Esophagus (tissue), 2 donors: ENCODE measurements around the gene DEFB132. TPM values are rescaled to one million over a fixed set of nuclear protein-coding genes. Genes with fewer than 3 reads are reported as not detected.
"Not testable (repeated sequence)": the region's sequence is repeated elsewhere in the genome, so short reads cannot be mapped to it uniquely, and the experiment has no call there.

Experiments
- H3K27ac ChIP-seq, 2 donors: one replicate each; pipeline ENCODE4 v1.5.1; 2013; ENCODE audit warnings: low read depth in 2 of 2, mild to moderate bottlenecking in 2 of 2, inconsistent platforms in 1 of 2, low read length in 1 of 2, moderate library complexity in 1 of 2
- H3K27me3 ChIP-seq, 2 donors: one replicate each; pipeline ENCODE4 v1.6.1; 2013; ENCODE audit warnings: low read length in 2 of 2, control low read depth in 1 of 2, mild to moderate bottlenecking in 1 of 2; ENCODE audit not compliant: insufficient read depth in 2 of 2, control insufficient read depth in 1 of 2
- H3K36me3 ChIP-seq, 2 donors: one replicate each; pipeline ENCODE4 v1.6.1; 2013; ENCODE audit warnings: low read length in 1 of 2; ENCODE audit not compliant: control insufficient read depth in 2 of 2, insufficient read depth in 2 of 2
- H3K4me1 ChIP-seq, 2 donors: one replicate each; pipeline ENCODE4 v1.6.1; 2013; ENCODE audit warnings: low read length in 1 of 2; ENCODE audit not compliant: control insufficient read depth in 2 of 2, insufficient read depth in 2 of 2
- H3K4me3 ChIP-seq, 2 donors: one replicate each; pipeline ENCODE4 v1.5.1; 2013; ENCODE audit warnings: low read length in 2 of 2, mild to moderate bottlenecking in 2 of 2, low read depth in 1 of 2, moderate library complexity in 1 of 2
- H3K9me3 ChIP-seq, 2 donors: one replicate each; pipeline ENCODE4 v1.6.1; 2013; ENCODE audit warnings: mild to moderate bottlenecking in 2 of 2, low read depth in 1 of 2, low read length in 1 of 2, moderate library complexity in 1 of 2; ENCODE audit not compliant: control insufficient read depth in 2 of 2, insufficient read depth in 1 of 2
- WGBS, 2 donors: extraction: QIAGEN DNeasy Blood & Tissue Kit; methylation state at CpG; one replicate each; pipeline ENCODE4 v1.1.7; 2013; 5-methylcytosine and 5-hydroxymethylcytosine counted together
- polyA plus RNA-seq, 2 donors: library from polyadenylated mRNA; stranded (reverse); fragments of 200-250 nt; gene quantifications; one replicate each; pipeline ENCODE4 v1.2.3, GENCODE V29; 2013
- donor health status: healthy with polysubstance abuse.
- donor health status: Bipolar disorder and iron deficiency.

The DEFB132 gene
- polyA plus RNA-seq, 2 donors = not detected

DNA sequence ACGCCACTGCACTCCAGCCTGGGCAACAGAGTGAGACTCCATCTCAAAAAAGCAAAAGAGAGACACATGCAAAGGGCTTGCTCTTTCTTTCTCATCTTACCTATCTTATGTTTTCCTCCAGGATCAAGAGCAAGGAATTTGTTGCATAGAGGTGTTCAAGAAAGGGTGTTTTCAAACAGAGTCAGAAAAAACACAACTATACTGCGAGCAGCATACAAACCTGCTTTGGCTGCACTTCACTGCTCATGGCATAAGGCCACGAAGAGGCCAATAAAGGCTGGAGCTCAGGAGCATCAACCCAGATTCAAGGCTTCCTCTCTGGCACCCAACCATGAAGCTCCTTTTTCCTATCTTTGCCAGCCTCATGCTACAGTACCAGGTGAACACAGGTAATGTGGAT is 30.6 kb upstream of the DEFB132 start, which contains the start of gene DEFB129:
Gene DEFB129, plus strand, starts transcription at position 301 of the 400 bp plus-strand sequence. Its CDS starts 31 bp downstream, at position 332.
- no peak within 1 kb of the TSS for H3K27ac ChIP-seq
- H3K27me3 ChIP-seq = peaks cover 0 to 3% of the 10 kb centered on the region in 2 donors
- H3K9me3 ChIP-seq = no peaks in the 10 kb centered on the region
- no peaks in the 10 kb centered on the region for H3K4me1 ChIP-seq
- H3K4me3 ChIP-seq = no peak within 1 kb of the TSS
- 74 to 84% methylated on average over 3 of the region's 3 CpGs for WGBS, 2 donors
- H3K36me3 ChIP-seq = no peaks in the 10 kb centered on the region

GRCh38 chr20:227439-228105 is 30.0 kb upstream of the DEFB132 start:
- no peaks in the 10 kb centered on the region for H3K4me1 ChIP-seq
- no peak overlapping the region for H3K27ac ChIP-seq
- H3K27me3 ChIP-seq = peaks cover 0 to 3% of the 10 kb centered on the region in 2 donors
- no peak overlapping the region for H3K4me3 ChIP-seq
- H3K9me3 ChIP-seq = no peaks in the 10 kb centered on the region
- WGBS, 2 donors = 77 to 81% methylated on average over 3 of the region's 3 CpGs
- no peaks in the 10 kb centered on the region for H3K36me3 ChIP-seq

DNA sequence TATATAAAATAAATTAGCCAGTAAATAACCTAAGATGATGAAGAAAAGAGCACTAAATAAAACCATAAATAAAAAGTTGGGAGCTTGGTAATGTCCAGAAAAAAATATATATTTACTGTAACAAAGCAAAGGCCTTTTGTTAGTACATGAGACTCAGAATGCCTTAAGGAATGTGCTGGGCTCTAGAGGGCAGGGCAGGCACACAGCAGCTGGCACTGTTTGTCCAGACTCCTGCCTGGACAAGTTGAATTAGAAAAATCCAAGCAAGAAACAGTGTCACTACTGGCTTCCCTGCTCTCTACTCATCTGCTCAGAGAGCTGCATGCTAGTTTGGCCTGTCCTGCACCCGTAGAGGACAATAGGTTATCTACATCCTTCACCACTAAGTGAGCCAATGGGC is 21.6 kb upstream of the DEFB132 start:
- H3K36me3 ChIP-seq = no peaks in the 10 kb centered on the region
- WGBS, 2 donors = 43 to 55% methylated on average over 1 of the region's 1 CpG

DNA sequence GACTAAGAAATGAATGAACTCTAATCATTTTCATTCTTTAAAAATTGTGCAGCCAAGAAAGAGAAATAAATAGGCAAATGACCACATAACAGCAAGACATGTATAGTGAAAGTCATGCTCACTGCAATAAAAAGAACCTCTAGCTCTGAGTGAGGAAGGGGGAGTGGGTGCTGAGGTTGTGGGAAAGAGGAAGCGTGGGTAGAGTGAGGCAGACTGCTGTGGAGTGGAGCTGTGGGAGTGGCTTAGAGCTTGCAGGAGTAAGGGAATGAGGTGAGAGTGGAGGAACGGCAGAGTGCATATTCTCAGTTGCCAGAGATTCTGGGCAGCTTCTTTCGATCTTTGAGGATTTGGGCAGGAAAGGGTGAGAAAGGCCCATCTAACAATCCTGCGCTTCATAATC is 20.0 kb upstream of the DEFB132 start:
- no peak overlapping the region for H3K4me3 ChIP-seq
- 31 to 54% methylated on average over 4 of the region's 4 CpGs for WGBS, 2 donors
- H3K4me1 ChIP-seq = no peaks in the 10 kb centered on the region
- no peaks in the 10 kb centered on the region for H3K36me3 ChIP-seq
- no peaks in the 10 kb centered on the region for H3K9me3 ChIP-seq
- no peak overlapping the region for H3K27ac ChIP-seq
- H3K27me3 ChIP-seq = no peaks in the 10 kb centered on the region

More for the DNA sequence above, 21.6 kb upstream of the DEFB132 start:
- Histone ChIP-seq H3K4me3 (no peak overlapping the region), H3K27me3 (no peaks in the 10 kb centered on the region), H3K27ac (no peak overlapping the region), H3K4me1 (no peaks in the 10 kb centered on the region), H3K9me3 (no peaks in the 10 kb centered on the region)

DNA sequence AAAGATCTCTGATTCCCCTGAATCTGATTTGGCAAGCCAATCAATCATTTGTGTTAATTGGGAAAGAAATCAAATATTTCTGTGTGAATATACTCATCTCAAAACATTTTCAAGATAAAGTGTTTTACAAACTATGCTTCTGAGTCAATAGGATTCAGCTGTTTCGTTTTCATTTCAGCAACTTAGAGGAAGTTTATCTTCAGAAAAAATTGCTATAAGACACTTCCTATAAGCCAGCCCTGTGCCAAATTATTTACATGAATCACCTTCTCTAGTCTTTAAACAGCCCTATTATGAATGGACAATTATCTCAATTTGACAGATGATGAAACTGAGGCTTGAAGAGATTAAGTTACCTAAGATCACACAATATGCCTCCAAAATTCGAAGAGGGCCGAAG is 19.6 kb upstream of the DEFB132 start:
- no peaks in the 10 kb centered on the region for H3K27me3 ChIP-seq
- 43 to 44% methylated on average over 3 of the region's 3 CpGs for WGBS, 2 donors
- H3K36me3 ChIP-seq = no peaks in the 10 kb centered on the region
- H3K27ac ChIP-seq = no peak overlapping the region
- H3K4me3 ChIP-seq = no peak overlapping the region
- no peaks in the 10 kb centered on the region for H3K4me1 ChIP-seq
- no peaks in the 10 kb centered on the region for H3K9me3 ChIP-seq

GRCh38 chr20:242905-243304 is 14.6 kb upstream of the DEFB132 start:
- no peak overlapping the region for H3K27ac ChIP-seq
- no peak overlapping the region for H3K4me3 ChIP-seq
- 85 to 87% methylated on average over 2 of the region's 2 CpGs for WGBS, 2 donors
- H3K27me3 ChIP-seq = no peaks in the 10 kb centered on the region
- H3K36me3 ChIP-seq = no peaks in the 10 kb centered on the region
- H3K4me1 ChIP-seq = no peaks in the 10 kb centered on the region
- H3K9me3 ChIP-seq = no peaks in the 10 kb centered on the region

DNA sequence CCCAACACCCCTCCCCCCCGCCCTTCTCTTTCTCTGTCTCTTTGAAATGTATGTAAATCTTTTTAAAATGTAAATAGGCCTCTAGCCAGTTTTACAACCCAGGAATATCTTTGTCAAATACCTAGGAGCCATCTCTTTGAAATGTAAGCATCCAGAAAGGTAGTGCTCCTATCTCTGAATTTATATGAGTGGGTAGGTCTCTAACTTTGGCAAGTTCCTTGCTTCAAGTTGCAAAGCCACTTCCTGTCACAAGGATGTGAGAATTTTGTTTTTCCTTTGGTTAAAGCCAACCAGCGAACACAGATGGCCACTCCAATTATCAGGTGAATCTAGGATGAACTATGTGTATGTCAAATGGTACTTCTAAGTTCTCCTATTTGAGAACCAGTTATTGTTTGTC is 6.2 kb upstream of the DEFB132 start:
- Histone ChIP-seq H3K4me1 (no peaks in the 10 kb centered on the region), H3K27me3 (no peaks in the 10 kb centered on the region), H3K9me3 (no peaks in the 10 kb centered on the region), H3K4me3 (no peak overlapping the region), H3K27ac (no peak overlapping the region), H3K36me3 (no peaks in the 10 kb centered on the region)
- WGBS, 2 donors = 56 to 62% methylated on average over 2 of the region's 2 CpGs

GRCh38 chr20:252801-253200 is 4.7 kb upstream of the DEFB132 start:
- no peak overlapping the region for H3K27ac ChIP-seq
- no peaks in the 10 kb centered on the region for H3K4me1 ChIP-seq
- H3K4me3 ChIP-seq = no peak overlapping the region
- no peaks in the 10 kb centered on the region for H3K27me3 ChIP-seq
- H3K9me3 ChIP-seq = no peaks in the 10 kb centered on the region
- whole genome bisulfite sequencing, 2 donors = 66 to 76% methylated on average over 2 of the region's 2 CpGs
- H3K36me3 ChIP-seq = no peaks in the 10 kb centered on the region

- H3K27me3 ChIP-seq, H3K27ac ChIP-seq, H3K4me1 ChIP-seq, H3K9me3 ChIP-seq, H3K36me3 ChIP-seq, H3K4me3 ChIP-seq: not testable (repeated sequence)
- WGBS, 2 donors = 40 to 48% methylated on average over 6 of the region's 6 CpGs
These were observed 4.1 kb upstream of the DEFB132 start for GRCh38 chr20:253447-253846.

DNA sequence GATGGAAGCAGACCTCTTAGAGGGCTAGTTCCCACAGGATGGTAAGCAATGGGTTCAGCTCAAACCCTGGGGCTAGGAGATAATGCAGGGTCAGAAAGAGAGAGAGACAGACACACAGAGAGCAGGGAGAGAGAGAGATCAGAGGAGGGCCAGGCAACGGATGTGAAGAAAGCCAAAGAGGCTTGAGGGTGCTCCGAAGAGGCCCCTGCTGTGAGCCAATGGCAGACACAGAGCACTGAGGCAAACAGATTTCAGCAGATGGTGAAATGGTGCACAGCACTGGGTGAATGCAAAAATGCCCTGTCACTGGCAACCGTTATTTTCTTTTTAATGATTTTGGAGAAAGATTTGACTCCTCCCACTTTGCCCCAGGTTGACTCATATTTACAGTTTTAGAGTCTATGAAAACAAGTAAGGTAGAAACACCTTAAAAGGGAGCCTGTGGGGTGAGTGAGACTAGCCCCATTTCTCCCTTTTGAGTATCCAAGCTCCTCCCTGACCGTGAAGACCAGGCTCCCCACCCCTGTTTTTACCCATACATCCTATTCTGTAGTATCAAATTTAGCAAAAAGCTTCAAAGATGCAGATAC is 840 bp downstream of the DEFB132 start:
- WGBS, 2 donors = 58 to 63% methylated on average over 4 of the region's 4 CpGs

More for the DNA sequence above, 840 bp downstream of the DEFB132 start:
- no peaks in the 10 kb centered on the region for H3K9me3 ChIP-seq
- no peaks in the 10 kb centered on the region for H3K4me1 ChIP-seq
- no peaks in the 10 kb centered on the region for H3K36me3 ChIP-seq
- no peaks in the 10 kb centered on the region for H3K27me3 ChIP-seq
- no peak overlapping the region for H3K4me3 ChIP-seq
- H3K27ac ChIP-seq = no peak overlapping the region
